OCI-LY1 (cell line): ENCODE results near the gene ATP1B1.

ENCODE experiments used
- H2AFZ ChIP-seq: fragments of 200-600 bp; sonication (generic), shearing (Covaris generic); 2 replicates; pipeline ENCODE4 v1.6.0; 2014; ENCODE audit warnings: antibody characterized with exemption, mild to moderate bottlenecking, low read length
- H3F3A ChIP-seq: fragments of 200-600 bp; sonication (generic), shearing (Covaris generic); 2 replicates; pipeline ENCODE4 v1.6.0; 2014; ENCODE audit warnings: mild to moderate bottlenecking, antibody characterized with exemption, low read length, moderate library complexity; ENCODE audit not compliant: insufficient read depth
- H3K27ac ChIP-seq: fragments of 200-600 bp; sonication (generic); 2 replicates; pipeline ENCODE4 v1.5.1; 2014; ENCODE audit warnings: low read length, mixed run types, mild to moderate bottlenecking, low read depth; ENCODE audit not compliant: poor library complexity, severe bottlenecking
- H3K27me3 ChIP-seq: fragments of 200-600 bp; sonication (generic); 2 replicates; pipeline ENCODE4 v1.6.0; 2014; ENCODE audit warnings: antibody characterized with exemption, mild to moderate bottlenecking, low read length, moderate library complexity; ENCODE audit not compliant: insufficient read depth
- H3K36me3 ChIP-seq: fragments of 200-600 bp; sonication (generic); 2 replicates; pipeline ENCODE4 v1.6.1; 2014; ENCODE audit warnings: mild to moderate bottlenecking, antibody characterized with exemption, low read length, moderate library complexity, mixed read lengths; ENCODE audit not compliant: insufficient read depth
- H3K4me1 ChIP-seq: fragments of 200-600 bp; sonication (generic); 2 replicates; pipeline ENCODE4 v1.5.1; 2014; ENCODE audit warnings: mild to moderate bottlenecking, low read length, moderate library complexity; ENCODE audit not compliant: insufficient read depth, severe bottlenecking
- H3K4me2 ChIP-seq: fragments of 200-600 bp; sonication (generic), shearing (Covaris generic); 2 replicates; pipeline ENCODE4 v1.6.1; 2014; ENCODE audit warnings: low read length
- H3K4me3 ChIP-seq: fragments of 200-600 bp; sonication (generic); 2 replicates; pipeline ENCODE4 v1.5.1; 2014; ENCODE audit warnings: low read length, low read depth, mild to moderate bottlenecking, mixed read lengths; ENCODE audit not compliant: poor library complexity, severe bottlenecking
- H3K79me2 ChIP-seq: fragments of 200-600 bp; shearing (Covaris generic); 2 replicates; pipeline ENCODE4 v1.6.1; 2016; ENCODE audit warnings: mixed run types, low read length, mixed read lengths; ENCODE audit not compliant: insufficient read depth
- H3K9ac ChIP-seq: fragments of 200-600 bp; sonication (generic), shearing (Covaris generic); 2 replicates; pipeline ENCODE4 v1.6.1; 2014; ENCODE audit warnings: mild to moderate bottlenecking, low read length, mixed read lengths
- H3K9me2 ChIP-seq: fragments of 200-600 bp; sonication (generic), shearing (Covaris generic); 2 replicates; pipeline ENCODE4 v1.6.1; 2014; ENCODE audit warnings: low read depth, mild to moderate bottlenecking, low read length, mixed read lengths
- H3K9me3 ChIP-seq: fragments of 200-600 bp; shearing (Covaris generic); 2 replicates; pipeline ENCODE4 v1.6.1; 2014; ENCODE audit warnings: low read length, mixed read lengths
- H4K20me1 ChIP-seq: fragments of 200-600 bp; sonication (generic), shearing (Covaris generic); 2 replicates; pipeline ENCODE4 v1.6.0; 2016; ENCODE audit warnings: mild to moderate bottlenecking, low read length; ENCODE audit not compliant: insufficient read depth
- EZH2 ChIP-seq: fragments of 200-600 bp; sonication (generic), shearing (Covaris generic); IDR thresholded peaks from 2 replicates; pipeline ENCODE4 v1.8.0; 2017; ENCODE audit warnings: borderline replicate concordance, mixed run types, mild to moderate bottlenecking, antibody characterized with exemption, low read length, moderate library complexity, mixed read lengths
- TF ChIP-seq, protein P1 (sequence below): fragments of 200-600 bp; sonication (generic), shearing (Covaris generic); IDR thresholded peaks from 2 replicates; pipeline ENCODE4 v1.5.1; 2017; ENCODE audit warnings: mild to moderate bottlenecking, antibody characterized with exemption, low read length, moderate library complexity, mixed read lengths

The ATP1B1 gene

DNA sequence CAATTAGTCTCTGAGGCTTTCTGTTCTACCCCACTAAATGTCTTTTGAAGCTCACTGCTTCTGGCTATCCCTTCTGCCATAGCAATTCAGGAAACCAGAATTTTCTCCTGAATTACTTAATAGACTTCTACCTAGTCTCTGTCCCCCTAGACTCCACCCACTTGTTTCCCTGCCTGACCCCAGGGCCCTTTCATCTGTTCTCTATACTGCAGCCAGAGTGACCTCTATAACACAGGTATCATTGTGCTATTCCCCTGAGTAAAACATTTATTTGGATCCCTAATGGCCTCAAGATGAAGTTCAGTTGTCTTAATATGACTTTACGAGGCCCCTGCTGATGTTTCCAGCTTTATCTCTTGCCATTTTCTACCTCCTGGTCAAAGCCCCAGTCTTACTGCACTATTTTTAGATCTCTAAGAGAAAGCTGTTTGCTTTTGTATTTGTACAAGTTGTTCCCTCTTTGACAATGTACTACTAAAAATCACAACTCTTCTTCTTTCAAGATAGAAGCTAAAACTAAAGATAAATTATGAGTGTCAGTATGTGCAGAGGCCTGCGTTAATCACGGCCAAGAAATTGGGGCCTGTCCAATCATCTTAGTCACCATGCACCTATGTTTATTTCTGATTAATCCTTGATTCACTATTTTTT, 54.5 kb downstream of the ATP1B1 start:
- Histone ChIP-seq H3K9me3 (no peaks in the 10 kb centered on the region), H3K79me2 (no peaks in the 10 kb centered on the region), H3K36me3 (no peaks in the 10 kb centered on the region), H3K9ac (no peak overlapping the region), H3K4me2 (no peak overlapping the region), H2AFZ (no peak overlapping the region), H3F3A (no peaks in the 10 kb centered on the region), H4K20me1 (no peaks in the 10 kb centered on the region), H3K4me1 (no peaks in the 10 kb centered on the region), H3K4me3 (no peak overlapping the region), H3K27me3 (no peaks in the 10 kb centered on the region), H3K27ac (no peak overlapping the region), H3K9me2 (no peaks in the 10 kb centered on the region)
- TF ChIP-seq, protein P1, sequence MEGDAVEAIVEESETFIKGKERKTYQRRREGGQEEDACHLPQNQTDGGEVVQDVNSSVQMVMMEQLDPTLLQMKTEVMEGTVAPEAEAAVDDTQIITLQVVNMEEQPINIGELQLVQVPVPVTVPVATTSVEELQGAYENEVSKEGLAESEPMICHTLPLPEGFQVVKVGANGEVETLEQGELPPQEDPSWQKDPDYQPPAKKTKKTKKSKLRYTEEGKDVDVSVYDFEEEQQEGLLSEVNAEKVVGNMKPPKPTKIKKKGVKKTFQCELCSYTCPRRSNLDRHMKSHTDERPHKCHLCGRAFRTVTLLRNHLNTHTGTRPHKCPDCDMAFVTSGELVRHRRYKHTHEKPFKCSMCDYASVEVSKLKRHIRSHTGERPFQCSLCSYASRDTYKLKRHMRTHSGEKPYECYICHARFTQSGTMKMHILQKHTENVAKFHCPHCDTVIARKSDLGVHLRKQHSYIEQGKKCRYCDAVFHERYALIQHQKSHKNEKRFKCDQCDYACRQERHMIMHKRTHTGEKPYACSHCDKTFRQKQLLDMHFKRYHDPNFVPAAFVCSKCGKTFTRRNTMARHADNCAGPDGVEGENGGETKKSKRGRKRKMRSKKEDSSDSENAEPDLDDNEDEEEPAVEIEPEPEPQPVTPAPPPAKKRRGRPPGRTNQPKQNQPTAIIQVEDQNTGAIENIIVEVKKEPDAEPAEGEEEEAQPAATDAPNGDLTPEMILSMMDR = no peak
- TF ChIP-seq EZH2 = no peak

- H3F3A ChIP-seq = no peaks in the 10 kb centered on the region
- H3K9me2 ChIP-seq = no peaks in the 10 kb centered on the region
- H3K9ac ChIP-seq = no peak overlapping the region
- no peak overlapping the region for H2AFZ ChIP-seq
- H3K36me3 ChIP-seq = no peaks in the 10 kb centered on the region
- H3K4me1 ChIP-seq = no peaks in the 10 kb centered on the region
- H3K27me3 ChIP-seq = no peaks in the 10 kb centered on the region
- no peak overlapping the region for H3K27ac ChIP-seq
- no peak overlapping the region for H3K4me2 ChIP-seq
- no peaks in the 10 kb centered on the region for H3K79me2 ChIP-seq
- H3K4me3 ChIP-seq = no peak overlapping the region
- TF ChIP-seq, protein P1 = peak; percentile 21; the same call in 1 of the 2 replicates
- TF ChIP-seq EZH2 = no peak
- H3K9me3 ChIP-seq = no peaks in the 10 kb centered on the region
- no peaks in the 10 kb centered on the region for H4K20me1 ChIP-seq
Measured at GRCh38 chr1:169161496-169162194, 55.2 kb downstream of the ATP1B1 start.

- Histone ChIP-seq H3K36me3 (no peaks in the 10 kb centered on the region), H3K4me1 (no peaks in the 10 kb centered on the region), H3F3A (no peaks in the 10 kb centered on the region), H3K4me2 (no peak overlapping the region), H3K79me2 (no peaks in the 10 kb centered on the region), H2AFZ (no peak overlapping the region), H3K9me2 (no peaks in the 10 kb centered on the region), H3K27ac (no peak overlapping the region), H3K27me3 (no peaks in the 10 kb centered on the region), H3K9me3 (no peaks in the 10 kb centered on the region), H3K9ac (no peak overlapping the region), H3K4me3 (no peak overlapping the region), H4K20me1 (no peaks in the 10 kb centered on the region)
- TF ChIP-seq EZH2 = no peak
- TF ChIP-seq, protein P1 = no peak
Measured at GRCh38 chr1:169163059-169163458, 56.6 kb downstream of the ATP1B1 start.
